Breast epithelium (tissue), 4 donors: ENCODE measurements around the gene LRRC49. TPM values are rescaled to one million over a fixed set of nuclear protein-coding genes. Genes with fewer than 3 reads are reported as not detected.

Experiments
- DNase-seq, 2 donors: peaks; one replicate each; pipeline ENCODE4 v3.0.0-alpha.2; 2019; ENCODE audit warnings: low spot score in 2 of 2
- H3K27ac ChIP-seq, 2 donors: fragments of 200-600 bp; sonication (generic) in 1 of 2; one replicate each; pipeline ENCODE4 v1.5.1; 2016 to 2019; ENCODE audit warnings: mild to moderate bottlenecking in 1 of 2
- H3K27me3 ChIP-seq, 2 donors: fragments of 200-600 bp; sonication (generic) in 1 of 2; one replicate each; pipeline versions ENCODE4 v1.5.1 to v1.6.0; 2017 to 2019; ENCODE audit warnings: control low read depth in 1 of 2, mild to moderate bottlenecking in 1 of 2
- H3K36me3 ChIP-seq: fragments of 200-600 bp; one replicate; pipeline ENCODE4 v1.5.1; 2019
- H3K4me1 ChIP-seq, 2 donors: fragments of 200-600 bp; sonication (generic); one replicate each; pipeline ENCODE4 v1.5.1; 2016 to 2019; ENCODE audit warnings: control low read depth in 1 of 2
- H3K4me3 ChIP-seq, 3 donors: fragments of 200-600 bp; sonication (generic); 1 replicate in 2 of 3; 2 replicates in 1 of 3; pipeline ENCODE4 v1.5.1; 2016 to 2019; ENCODE audit warnings: mild to moderate bottlenecking in 3 of 3, moderate library complexity in 2 of 3
- H3K9me3 ChIP-seq, 2 donors: fragments of 200-600 bp; sonication (generic) in 1 of 2; one replicate each; pipeline ENCODE4 v1.5.1; 2016 to 2019; ENCODE audit warnings: control low read depth in 1 of 2
- CTCF ChIP-seq, 3 donors: fragments of 450-650 bp; IDR thresholded peaks; one replicate each; pipeline ENCODE4 v1.5.1; 2016 to 2017; ENCODE audit warnings: antibody characterized with exemption in 3 of 3, mild to moderate bottlenecking in 3 of 3, moderate library complexity in 3 of 3
- POLR2A ChIP-seq: fragments of 450-650 bp; IDR thresholded peaks from one replicate; pipeline ENCODE4 v1.6.1; 2016; ENCODE audit warnings: antibody characterized with exemption, mild to moderate bottlenecking, moderate library complexity
- POLR2AphosphoS5 ChIP-seq, 3 donors: sonication (generic); formaldehyde crosslinking; IDR thresholded peaks; one replicate each; pipeline ENCODE4 v1.6.1; 2017; ENCODE audit warnings: antibody characterized with exemption in 3 of 3
- intact Hi-C: fragments of 100-400 bp; cut with DNase I; formaldehyde crosslinking; loops from one replicate; pipeline ENCODE4 v1.15.1; 2023; ENCODE audit warnings: low total_unique reads
- total RNA-seq, 3 donors: library from RNA; depleted of rRNA; stranded (reverse); fragments of >200 nt; gene quantifications; one replicate each; pipeline ENCODE4 v1.1.0, GENCODE V29; 2016

The LRRC49 gene
- total RNA-seq, 3 donors from 2014 or later, result 6.7 to 13.3 (median 9.5) TPM

- H3K27me3 ChIP-seq, result no peaks in the 10 kb centered on the region
- DNase-seq, result no peak
- intact Hi-C loops, result no loop called here
- no peaks in the 10 kb centered on the region for H3K4me1 ChIP-seq
- H3K36me3 ChIP-seq, result no peaks in the 10 kb centered on the region
- TF ChIP-seq POLR2AphosphoS5 (IDR thresholded peaks at IDR 0.05), result no peak
- no peak for TF ChIP-seq CTCF (IDR thresholded peaks at IDR 0.05)
- TF ChIP-seq POLR2A, result no peak
- peaks cover 0 to 4% of the 10 kb centered on the region in 2 donors for H3K9me3 ChIP-seq
- H3K27ac ChIP-seq, result no peak overlapping the region
- H3K4me3 ChIP-seq, result no peak overlapping the region
Measured at GRCh38 chr15:71055461-71055860, 162.8 kb downstream of the LRRC49 start.

- no peak for DNase-seq
- Histone ChIP-seq H3K9me3 (peaks cover 0 to 4% of the 10 kb centered on the region in 2 donors), H3K36me3 (no peaks in the 10 kb centered on the region), H3K27ac (no peak overlapping the region), H3K27me3 (no peaks in the 10 kb centered on the region), H3K4me1 (no peaks in the 10 kb centered on the region), H3K4me3 (no peak overlapping the region)
- TF ChIP-seq POLR2AphosphoS5 (IDR thresholded peaks at IDR 0.05) (no peak), CTCF (IDR thresholded peaks at IDR 0.05) (no peak), POLR2A (no peak)
- intact Hi-C loops, result no loop called here
Measured at GRCh38 chr15:71056111-71056510, 163.5 kb downstream of the LRRC49 start.

GRCh38 chr15:71057143-71057542 is 164.5 kb downstream of the LRRC49 start:
- TF ChIP-seq CTCF (IDR thresholded peaks at IDR 0.05) (no peak), POLR2AphosphoS5 (IDR thresholded peaks at IDR 0.05) (no peak)
- no peaks in the 10 kb centered on the region for H3K27me3 ChIP-seq

DNA sequence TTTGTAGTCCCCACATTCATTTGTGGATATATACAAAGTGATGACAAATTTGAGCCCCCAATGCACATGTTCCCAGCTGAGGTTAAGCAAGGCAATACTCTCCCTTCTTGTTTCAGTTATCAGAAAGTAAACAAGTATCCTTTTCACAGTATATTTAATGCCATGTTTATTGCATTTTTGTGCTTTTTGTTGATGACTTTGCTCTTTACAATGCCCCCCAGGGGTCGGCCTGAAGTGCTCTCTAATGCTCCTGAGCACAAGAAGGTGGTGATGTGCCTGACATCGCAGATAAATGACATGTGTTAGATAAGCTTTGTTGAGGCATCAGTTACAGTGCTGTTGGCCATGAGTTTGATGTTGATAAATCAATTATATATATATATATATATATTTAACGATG is 165.0 kb downstream of the LRRC49 start:
- Histone ChIP-seq H3K27me3 (no peaks in the 10 kb centered on the region), H3K4me1 (no peaks in the 10 kb centered on the region), H3K4me3 (no peak overlapping the region), H3K36me3 (no peaks in the 10 kb centered on the region), H3K27ac (no peak overlapping the region), H3K9me3 (peaks cover 0 to 4% of the 10 kb centered on the region in 2 donors)
- DNase-seq, result no peak
- intact Hi-C loops, result no loop called here
- TF ChIP-seq POLR2A (no peak), CTCF (IDR thresholded peaks at IDR 0.05) (no peak), POLR2AphosphoS5 (IDR thresholded peaks at IDR 0.05) (no peak)

More at GRCh38 chr15:71057143-71057542, 164.5 kb downstream of the LRRC49 start:
- no peak overlapping the region for H3K4me3 ChIP-seq
- no peak for DNase-seq
- H3K36me3 ChIP-seq, result no peaks in the 10 kb centered on the region
- no peak overlapping the region for H3K27ac ChIP-seq
- H3K9me3 ChIP-seq, result peaks cover 0 to 4% of the 10 kb centered on the region in 2 donors
- intact Hi-C loops, result no loop called here
- no peaks in the 10 kb centered on the region for H3K4me1 ChIP-seq

GRCh38 chr15:71060983-71061382 is 168.4 kb downstream of the LRRC49 start:
- Histone ChIP-seq H3K27me3 (no peaks in the 10 kb centered on the region), H3K36me3 (no peaks in the 10 kb centered on the region), H3K4me3 (no peak overlapping the region), H3K27ac (no peak overlapping the region), H3K9me3 (peaks cover 0 to 4% of the 10 kb centered on the region in 2 donors), H3K4me1 (no peaks in the 10 kb centered on the region)
- DNase-seq, result no peak
- intact Hi-C loops, result no loop called here
- TF ChIP-seq POLR2AphosphoS5 (IDR thresholded peaks at IDR 0.05) (no peak), CTCF (IDR thresholded peaks at IDR 0.05) (no peak), POLR2A (no peak)
